PC-3 (cell line): Measurements from ENCODE around the gene ABHD1. TPM values are rescaled to one million over a fixed set of nuclear protein-coding genes. Genes with fewer than 3 reads are reported as not detected.

Experiments used
- ATAC-seq: fragments of 200-7000 bp; cut with Tn5 transposase; 2 replicates; pipeline ENCODE4 v1.9.1; 2020; ENCODE audit warnings: mild to moderate bottlenecking, moderate library complexity
- BruUV-seq: library from RNA; stranded (reverse); fragments of 400-500 nt; replicated peaks from 2 replicates; lab custom pipeline; 2021; lab: Mats Ljungman, UMichigan
- CTCF ChIA-PET: fragments of 300-600 bp; sonication (Branson Sonifier 250); formaldehyde crosslinking; loops from one replicate; lab custom pipeline; 2022; ENCODE audit warnings: antibody characterized with exemption; lab: Charles Lee
- POLR2A ChIA-PET: fragments of 300-600 bp; sonication (Branson Sonifier 250); formaldehyde crosslinking; loops from one replicate; lab custom pipeline; 2022; ENCODE audit warnings: antibody characterized with exemption; ENCODE audit not compliant: unreplicated experiment; lab: Charles Lee
- DNase-seq: peaks from one replicate; pipeline ENCODE4 v3.0.0-alpha.2; 2015
- H2AFZ ChIP-seq: fragments of 300-600 bp; sonication (generic); 2 replicates; pipeline ENCODE4 v1.6.0; 2016; ENCODE audit warnings: antibody characterized with exemption, low read length
- H3F3A ChIP-seq: fragments of 300-600 bp; sonication (generic); one replicate; pipeline ENCODE4 v1.6.0; 2017; ENCODE audit warnings: antibody characterized with exemption, low read length, control low read depth, mild to moderate bottlenecking; ENCODE audit not compliant: unreplicated experiment
- H3K27ac ChIP-seq: fragments of 300-600 bp; sonication (generic); 2 replicates; pipeline ENCODE4 v1.5.1; 2016; ENCODE audit warnings: mild to moderate bottlenecking, low read length
- H3K27me3 ChIP-seq: fragments of 300-600 bp; sonication (generic); 2 replicates; pipeline ENCODE4 v1.6.1; 2016; ENCODE audit warnings: low read length, mixed read lengths
- H3K36me3 ChIP-seq: fragments of 300-600 bp; sonication (generic); 2 replicates; pipeline ENCODE4 v1.6.1; 2016; ENCODE audit warnings: low read depth, mixed run types, low read length, mixed read lengths
- H3K4me1 ChIP-seq: fragments of 300-600 bp; sonication (generic); 2 replicates; pipeline ENCODE4 v1.5.1; 2016; ENCODE audit warnings: low read length; ENCODE audit not compliant: insufficient read depth
- H3K4me2 ChIP-seq: fragments of 300-600 bp; sonication (generic); 2 replicates; pipeline ENCODE4 v1.6.0; 2016; ENCODE audit warnings: low read length
- H3K4me3 ChIP-seq: fragments of 300-600 bp; sonication (generic); 2 replicates; pipeline ENCODE4 v1.5.1; 2016; ENCODE audit warnings: mild to moderate bottlenecking, low read length, mixed read lengths
- H3K79me2 ChIP-seq: fragments of 300-600 bp; sonication (generic); 2 replicates; pipeline ENCODE4 v1.6.1; 2017; ENCODE audit warnings: low read length, mixed read lengths
- H3K9ac ChIP-seq: fragments of 300-600 bp; sonication (generic); 2 replicates; pipeline ENCODE4 v1.6.0; 2016; ENCODE audit warnings: mild to moderate bottlenecking, low read length
- H3K9me2 ChIP-seq: fragments of 300-600 bp; sonication (generic); replicated peaks from 2 replicates; pipeline ENCODE4 v1.6.1; 2016; ENCODE audit warnings: mixed run types, low read length, mixed read lengths
- H3K9me3 ChIP-seq: fragments of 300-600 bp; sonication (generic); 2 replicates; pipeline ENCODE4 v1.6.1; 2016; ENCODE audit warnings: low read length, mixed read lengths
- H4K20me1 ChIP-seq: fragments of 300-600 bp; sonication (generic); 2 replicates; pipeline ENCODE4 v1.6.1; 2016; ENCODE audit warnings: low read length, mixed read lengths
- CTCF ChIP-seq: fragments of 300-600 bp; sonication (generic); conservative IDR thresholded peaks from 2 replicates; pipeline ENCODE4 v1.5.1; 2017; ENCODE audit warnings: antibody characterized with exemption, low read depth, mild to moderate bottlenecking, low read length
- EZH2 ChIP-seq: fragments of 300-600 bp; sonication (generic); IDR thresholded peaks from one replicate; pipeline ENCODE4 v1.6.1; 2017; ENCODE audit warnings: antibody characterized with exemption, mild to moderate bottlenecking, low read length; ENCODE audit not compliant: unreplicated experiment
- EZH2phosphoT487 ChIP-seq: fragments of 300-600 bp; sonication (generic); IDR thresholded peaks from 2 replicates; pipeline ENCODE4 v1.6.1; 2018; ENCODE audit warnings: mild to moderate bottlenecking, antibody characterized with exemption, low read length, borderline replicate concordance
- intact Hi-C: fragments of 100-400 bp; cut with micrococcal nuclease; formaldehyde crosslinking; loops from 2 replicates; pipeline ENCODE4 v1.9.0; 2023
- total RNA-seq: library from RNA; depleted of rRNA; stranded (reverse); fragments of >200 nt; gene quantifications from 2 replicates; pipeline ENCODE4 v1.2.3, GENCODE V29; 2014

Gene ABHD1
- total RNA-seq, 1 experiment from 2014 or later = 0.36 TPM

- ChIA-PET CTCF (interaction anchor here (0.5 to 0.6 kb wide), 2 partner anchors 145 to 170 kb away, joined by 4 to 8 read pairs; no protein-coding TSS in a partner anchor), POLR2A (interaction anchor here (0.5 to 0.6 kb wide), 2 partner anchors 58 to 113 kb away, joined by 6 to 13 read pairs; no protein-coding TSS in a partner anchor)
- Histone ChIP-seq H3K4me2 (peak within 1 kb of the TSS; percentile 94), H3F3A (no peaks in the 10 kb centered on the region), H3K9me2 (no peaks in the 10 kb centered on the region), H3K79me2 (peaks cover 22% of the 10 kb centered on the region), H3K9me3 (no peaks in the 10 kb centered on the region), H3K4me3 (peak within 1 kb of the TSS; percentile 97), H3K36me3 (peaks cover 12% of the 10 kb centered on the region), H2AFZ (peak within 1 kb of the TSS; percentile 79), H4K20me1 (peaks cover 9% of the 10 kb centered on the region; the same call in 1 of the 2 replicates), H3K4me1 (peaks cover 9% of the 10 kb centered on the region), H3K27me3 (no peaks in the 10 kb centered on the region), H3K27ac (no peak within 1 kb of the TSS), H3K9ac (peak within 1 kb of the TSS; percentile 93)
- intact Hi-C loops = no loop called here
- no TSS peak for BruUV-seq
- DNase-seq (peak; percentile 98), ATAC-seq (peak; percentile 93)
- TF ChIP-seq CTCF (0 out of 2 replicates have a peak, but pooled peaks have one; percentile 27), EZH2phosphoT487 (no peak)
Measured at GRCh38 chr2:27133905-27134780, 10.5 kb downstream of the ABHD1 start, which contains the start of gene PREB. TSS of gene PREB (minus strand) at chr2:27134636. CDS start at chr2:27134421, 215 bp downstream.

- peaks cover 9% of the 10 kb centered on the region; the same call in 1 of the 2 replicates for H4K20me1 ChIP-seq
- peak overlapping the region; percentile 79 for H2AFZ ChIP-seq
- BruUV-seq = TSS peak; percentile 46
- ChIA-PET POLR2A (interaction anchor here (0.5 kb wide), 1 partner anchor 113 kb away, joined by 6 read pairs; no protein-coding TSS in a partner anchor), CTCF (interaction anchor here (0.5 kb wide), 1 partner anchor 145 kb away, joined by 8 read pairs; no protein-coding TSS in a partner anchor)
- peaks cover 12% of the 10 kb centered on the region for H3K36me3 ChIP-seq
- H3K9me2 ChIP-seq = no peaks in the 10 kb centered on the region
- peak overlapping the region; percentile 97; the same call in 1 of the 2 replicates for H3K4me3 ChIP-seq
- H3K27ac ChIP-seq = no peak overlapping the region
- DNase-seq (no peak), ATAC-seq (no peak)
- peak overlapping the region; percentile 94 for H3K4me2 ChIP-seq
- H3K9ac ChIP-seq = no peak overlapping the region
- intact Hi-C loops = no loop called here
- H3K79me2 ChIP-seq = peaks cover 22% of the 10 kb centered on the region
- H3K27me3 ChIP-seq = no peaks in the 10 kb centered on the region
- no peaks in the 10 kb centered on the region for H3F3A ChIP-seq
- TF ChIP-seq EZH2 (no peak), EZH2phosphoT487 (no peak), CTCF (no peak)
- peaks cover 9% of the 10 kb centered on the region for H3K4me1 ChIP-seq
- no peaks in the 10 kb centered on the region for H3K9me3 ChIP-seq
Measured at GRCh38 chr2:27134781-27135477, 11.3 kb downstream of the ABHD1 start.
